Epithelial cell of esophagus (primary cell): ENCODE measurements around the gene STPG2.

ENCODE experiments used
- DNase-seq: peaks from one replicate; pipeline ENCODE4 v3.0.0; 2010; ENCODE audit warnings: low read depth
- H3K4me3 ChIP-seq: 2 replicates; pipeline ENCODE4 v1.5.1; 2011; ENCODE audit warnings: mild to moderate bottlenecking, low read length, control low read depth
- TF ChIP-seq, protein P1 (sequence below): IDR thresholded peaks from 2 replicates; pipeline ENCODE4 v1.5.1; 2011; ENCODE audit warnings: low read depth, mild to moderate bottlenecking, low read length, control low read depth, inconsistent platforms; ENCODE audit not compliant: insufficient read depth; ENCODE audit errors: missing control alignments

Gene STPG2

DNA sequence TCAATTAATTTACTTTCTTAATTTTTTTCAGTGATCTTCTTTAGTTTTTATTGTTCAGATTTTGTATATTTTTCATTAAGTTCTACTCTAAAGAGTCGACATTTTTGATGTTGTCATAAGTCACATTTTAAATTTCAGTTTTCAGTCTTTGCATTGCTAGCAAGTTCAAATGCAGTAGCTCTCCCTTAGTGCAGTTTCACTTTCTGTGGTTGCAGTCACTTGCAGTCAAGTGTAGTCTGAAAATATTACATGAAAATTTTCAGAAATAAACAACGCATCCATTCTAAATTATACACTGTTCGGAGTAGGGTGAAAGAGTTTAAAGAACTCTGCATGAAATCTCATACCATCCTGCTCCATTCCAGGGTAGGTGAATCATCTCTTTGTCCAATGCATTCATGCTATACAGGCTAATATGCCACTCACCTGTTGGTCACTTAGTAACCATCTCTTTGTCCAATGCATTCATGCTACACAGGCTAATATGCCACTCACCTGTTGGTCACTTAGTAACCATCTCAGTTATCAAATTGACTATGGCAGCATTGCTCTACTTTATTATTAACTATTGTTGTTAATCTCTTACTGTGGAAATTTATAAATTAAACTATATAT lies 356.9 kb downstream of the STPG2 start:
- TF ChIP-seq, protein P1, sequence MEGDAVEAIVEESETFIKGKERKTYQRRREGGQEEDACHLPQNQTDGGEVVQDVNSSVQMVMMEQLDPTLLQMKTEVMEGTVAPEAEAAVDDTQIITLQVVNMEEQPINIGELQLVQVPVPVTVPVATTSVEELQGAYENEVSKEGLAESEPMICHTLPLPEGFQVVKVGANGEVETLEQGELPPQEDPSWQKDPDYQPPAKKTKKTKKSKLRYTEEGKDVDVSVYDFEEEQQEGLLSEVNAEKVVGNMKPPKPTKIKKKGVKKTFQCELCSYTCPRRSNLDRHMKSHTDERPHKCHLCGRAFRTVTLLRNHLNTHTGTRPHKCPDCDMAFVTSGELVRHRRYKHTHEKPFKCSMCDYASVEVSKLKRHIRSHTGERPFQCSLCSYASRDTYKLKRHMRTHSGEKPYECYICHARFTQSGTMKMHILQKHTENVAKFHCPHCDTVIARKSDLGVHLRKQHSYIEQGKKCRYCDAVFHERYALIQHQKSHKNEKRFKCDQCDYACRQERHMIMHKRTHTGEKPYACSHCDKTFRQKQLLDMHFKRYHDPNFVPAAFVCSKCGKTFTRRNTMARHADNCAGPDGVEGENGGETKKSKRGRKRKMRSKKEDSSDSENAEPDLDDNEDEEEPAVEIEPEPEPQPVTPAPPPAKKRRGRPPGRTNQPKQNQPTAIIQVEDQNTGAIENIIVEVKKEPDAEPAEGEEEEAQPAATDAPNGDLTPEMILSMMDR, result no peak
- peak; percentile 14 for DNase-seq
- H3K4me3 ChIP-seq, result no peak overlapping the region

DNA sequence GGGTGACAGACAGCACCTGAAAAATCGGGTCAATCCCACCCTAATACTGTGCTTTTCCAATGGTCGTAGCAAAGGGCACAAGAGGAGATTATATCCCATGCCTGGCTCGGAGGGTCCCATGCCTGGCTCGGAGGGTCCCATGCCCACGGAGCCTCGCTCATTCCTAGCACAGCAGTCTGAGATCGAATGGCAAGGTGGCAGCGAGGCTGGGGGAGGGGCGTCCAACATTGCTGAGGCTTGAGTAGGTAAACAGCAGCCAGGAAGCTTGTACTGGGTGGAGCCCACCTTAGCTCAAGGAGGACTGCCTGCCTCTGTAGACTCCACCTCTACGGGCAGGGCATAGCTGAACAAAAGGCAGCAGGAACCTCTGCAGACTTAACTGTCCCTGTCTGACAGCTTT lies 365.1 kb downstream of the STPG2 start:
- TF ChIP-seq, protein P1, result no peak
- DNase-seq, result no peak
- H3K4me3 ChIP-seq, result no peak overlapping the region

DNA sequence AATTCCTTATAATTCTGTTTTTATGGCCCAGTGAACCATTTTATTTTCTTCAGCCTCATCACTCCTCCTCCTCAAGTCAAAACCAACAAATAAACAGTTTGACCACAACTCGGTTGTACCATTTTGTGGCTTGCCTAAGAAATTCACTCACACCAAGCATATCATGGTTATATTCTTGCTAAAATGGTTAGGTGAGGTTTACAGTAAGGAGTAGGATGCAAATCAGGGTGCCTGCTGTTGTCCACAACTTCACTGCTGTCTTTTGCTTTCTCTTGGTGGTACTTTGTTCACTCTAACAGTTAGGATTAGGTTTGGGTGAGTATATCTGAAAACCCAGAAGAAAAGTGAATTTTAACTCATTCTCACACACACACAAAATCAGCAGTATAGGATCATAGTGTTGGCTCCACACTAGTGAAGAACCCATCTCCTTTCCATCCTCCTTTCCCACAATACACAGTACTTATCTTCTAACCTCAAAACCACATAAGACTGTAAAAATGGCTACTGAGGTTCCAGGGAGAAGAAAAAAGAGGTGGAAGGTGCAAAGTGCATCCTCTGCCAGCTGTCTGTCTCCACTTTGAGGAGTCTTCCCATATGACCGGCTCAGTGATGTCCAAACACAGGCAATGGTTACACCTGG lies 368.8 kb downstream of the STPG2 start:
- no peak for DNase-seq
- TF ChIP-seq, protein P1, result no peak
- H3K4me3 ChIP-seq, result no peak overlapping the region

DNA sequence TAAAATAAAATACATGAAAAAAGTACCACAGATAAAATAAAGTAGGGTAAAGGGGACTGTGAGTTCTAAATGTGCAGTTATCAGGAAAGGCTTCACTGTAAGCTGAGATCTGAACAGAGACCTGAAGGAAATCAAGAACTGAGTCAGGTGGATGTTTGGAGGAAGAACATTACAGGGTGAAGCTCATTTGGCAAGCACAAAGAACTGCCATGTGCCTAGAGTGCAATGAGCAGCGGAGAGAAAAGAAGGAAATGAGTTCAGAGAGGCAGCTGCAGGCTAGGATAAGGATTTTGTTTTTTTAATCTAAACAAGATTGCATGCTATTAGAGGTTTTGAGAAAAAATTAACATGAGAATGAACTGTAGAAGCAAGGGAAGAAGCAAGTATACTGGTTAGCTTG lies 373.1 kb downstream of the STPG2 start:
- DNase-seq, result no peak
- TF ChIP-seq, protein P1, result no peak
- no peak overlapping the region for H3K4me3 ChIP-seq

DNA sequence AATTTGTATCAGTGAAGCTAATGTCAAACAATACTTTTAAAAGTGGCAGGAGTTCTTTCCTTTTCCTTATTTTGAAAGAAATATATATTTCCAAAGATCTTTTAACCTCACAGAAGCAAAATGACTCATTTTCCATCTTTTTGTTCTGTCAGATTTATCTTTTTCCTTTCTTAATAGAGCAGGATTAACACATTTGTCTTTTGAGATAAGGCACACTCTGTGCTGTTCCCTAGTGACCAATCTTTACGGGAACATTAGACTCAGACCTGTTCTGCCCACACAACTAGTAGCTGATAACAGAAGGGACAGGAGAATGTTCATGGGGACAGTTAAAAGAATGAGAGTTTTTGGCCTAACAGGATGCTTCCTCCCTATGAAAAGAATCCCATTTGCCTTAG lies 381.2 kb downstream of the STPG2 start:
- H3K4me3 ChIP-seq, result no peak overlapping the region
- DNase-seq, result no peak

DNA sequence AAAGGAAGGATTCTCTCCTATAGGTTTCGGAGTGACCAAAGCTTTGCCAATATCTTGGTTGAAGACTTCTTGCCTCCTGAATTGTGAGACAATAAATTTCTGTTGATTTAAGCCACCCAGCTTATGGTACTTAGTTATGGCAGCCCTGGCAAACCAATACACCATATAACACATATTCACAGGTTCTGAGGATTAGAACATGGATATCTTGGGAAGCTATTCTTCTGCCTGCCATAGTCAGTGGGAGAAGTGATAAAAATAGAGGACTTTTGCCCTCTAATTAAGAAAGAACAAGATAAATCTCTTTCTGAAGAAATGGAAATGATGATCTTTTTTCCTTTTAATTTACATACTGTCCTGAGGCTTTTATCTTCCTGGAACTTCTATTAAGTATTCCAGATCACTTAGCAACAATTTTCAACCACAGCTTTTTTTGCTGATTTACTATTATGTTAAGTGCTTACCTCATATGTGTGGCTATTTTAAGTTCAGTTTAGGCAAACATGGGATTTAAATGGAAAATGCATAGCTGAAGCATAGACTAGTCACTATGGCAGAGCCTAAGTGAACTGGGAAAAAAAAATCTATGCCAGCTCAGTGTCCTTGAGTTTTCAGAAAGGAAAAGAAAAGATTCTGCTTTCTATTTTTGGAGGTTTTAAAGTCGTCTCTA lies 381.7 kb downstream of the STPG2 start:
- DNase-seq, result no peak
- H3K4me3 ChIP-seq, result no peak overlapping the region
- TF ChIP-seq, protein P1, result no peak

More for the DNA sequence above, 381.2 kb downstream of the STPG2 start:
- TF ChIP-seq, protein P1, result no peak

DNA sequence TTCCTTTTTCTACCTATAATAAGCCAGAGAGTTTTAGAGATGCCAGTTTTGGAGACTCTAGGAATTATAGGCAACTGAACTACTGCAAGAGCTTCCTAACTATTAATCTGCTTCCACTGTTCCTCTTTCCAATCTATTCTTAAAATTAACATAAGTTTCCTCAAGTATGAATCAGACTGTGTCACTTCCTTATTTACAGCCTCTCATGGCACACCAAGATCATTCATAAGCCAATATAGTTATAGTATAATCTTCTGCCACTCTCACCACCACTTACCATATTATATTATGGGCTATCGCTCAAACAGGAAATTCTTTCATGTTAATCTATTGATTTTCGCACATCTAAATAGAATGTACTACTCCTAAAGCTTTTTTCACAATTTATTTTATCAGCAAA lies 383.5 kb downstream of the STPG2 start:
- no peak overlapping the region for H3K4me3 ChIP-seq
- TF ChIP-seq, protein P1, result no peak
- DNase-seq, result peak; percentile 5
